Measurements from ENCODE around the gene TOX2. TPM values are rescaled to one million over a fixed set of nuclear protein-coding genes. Genes with fewer than 3 reads are reported as not detected.

TOX2 gene
- total RNA-seq, 2 donors from 2014 or later = 4.0 to 6.1 TPM

DNA sequence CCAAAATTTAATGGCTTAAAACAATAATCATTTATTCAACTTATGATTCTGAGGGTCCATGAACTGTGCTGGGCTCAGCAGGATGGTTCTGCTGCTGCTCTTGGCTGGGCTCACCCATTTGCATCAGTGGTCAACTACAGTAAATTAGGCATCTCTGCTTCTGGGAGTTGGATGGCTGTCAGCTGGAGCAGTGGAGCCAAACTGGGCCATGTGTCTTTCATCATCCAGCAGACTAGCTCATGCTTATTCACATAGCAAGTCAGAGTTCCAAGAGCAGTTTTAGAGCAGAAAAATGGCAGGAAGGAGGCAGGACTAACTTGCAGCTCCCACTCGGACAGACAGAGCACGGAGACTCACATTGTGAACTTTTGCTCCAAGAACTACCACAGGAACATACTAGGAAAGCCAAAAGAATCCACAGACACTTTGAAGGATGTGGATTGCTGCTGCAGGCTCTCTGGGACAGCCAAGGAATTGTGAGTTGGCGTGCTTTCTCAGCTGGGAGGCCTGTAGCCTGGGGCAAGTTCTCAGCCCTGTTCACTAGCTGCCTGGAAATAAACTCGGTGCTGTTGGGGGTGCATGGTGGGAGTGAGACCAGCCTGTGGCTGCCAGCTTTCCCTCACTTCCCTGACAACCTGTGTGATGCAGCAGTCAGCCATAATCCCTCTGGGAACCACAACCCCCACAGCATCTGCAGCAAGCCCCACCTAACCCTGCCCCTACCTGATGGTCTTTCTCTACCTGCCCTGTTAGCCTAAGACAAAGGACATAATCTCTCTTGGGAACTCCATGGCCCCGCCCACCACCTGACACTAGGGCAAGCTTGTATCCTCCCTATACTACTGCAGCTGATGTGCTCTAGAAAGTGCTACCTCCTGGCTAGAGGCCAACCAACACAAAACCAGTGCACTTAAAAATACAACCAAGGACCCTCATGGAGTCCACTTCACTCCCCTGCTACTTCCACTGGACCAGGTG lies 143.3 kb downstream of the TOX2 start:
- intact Hi-C loops (cut with DNase I) = no loop called here
- DNase-seq = no peak
- TF ChIP-seq, protein P1, sequence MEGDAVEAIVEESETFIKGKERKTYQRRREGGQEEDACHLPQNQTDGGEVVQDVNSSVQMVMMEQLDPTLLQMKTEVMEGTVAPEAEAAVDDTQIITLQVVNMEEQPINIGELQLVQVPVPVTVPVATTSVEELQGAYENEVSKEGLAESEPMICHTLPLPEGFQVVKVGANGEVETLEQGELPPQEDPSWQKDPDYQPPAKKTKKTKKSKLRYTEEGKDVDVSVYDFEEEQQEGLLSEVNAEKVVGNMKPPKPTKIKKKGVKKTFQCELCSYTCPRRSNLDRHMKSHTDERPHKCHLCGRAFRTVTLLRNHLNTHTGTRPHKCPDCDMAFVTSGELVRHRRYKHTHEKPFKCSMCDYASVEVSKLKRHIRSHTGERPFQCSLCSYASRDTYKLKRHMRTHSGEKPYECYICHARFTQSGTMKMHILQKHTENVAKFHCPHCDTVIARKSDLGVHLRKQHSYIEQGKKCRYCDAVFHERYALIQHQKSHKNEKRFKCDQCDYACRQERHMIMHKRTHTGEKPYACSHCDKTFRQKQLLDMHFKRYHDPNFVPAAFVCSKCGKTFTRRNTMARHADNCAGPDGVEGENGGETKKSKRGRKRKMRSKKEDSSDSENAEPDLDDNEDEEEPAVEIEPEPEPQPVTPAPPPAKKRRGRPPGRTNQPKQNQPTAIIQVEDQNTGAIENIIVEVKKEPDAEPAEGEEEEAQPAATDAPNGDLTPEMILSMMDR (IDR thresholded peaks at IDR 0.05) = no peak
- Histone ChIP-seq H3K4me1 (no peaks in the 10 kb centered on the region), H3K9ac (ENCODE audit: low read depth in 2 of 2, low read length in 2 of 2) (no peak overlapping the region), H3K36me3 (no peaks in the 10 kb centered on the region), H3K27me3 (no peaks in the 10 kb centered on the region), H3K4me3 (no peak overlapping the region), H3K27ac (no peak overlapping the region), H3K9me3 (no peaks in the 10 kb centered on the region)

DNA sequence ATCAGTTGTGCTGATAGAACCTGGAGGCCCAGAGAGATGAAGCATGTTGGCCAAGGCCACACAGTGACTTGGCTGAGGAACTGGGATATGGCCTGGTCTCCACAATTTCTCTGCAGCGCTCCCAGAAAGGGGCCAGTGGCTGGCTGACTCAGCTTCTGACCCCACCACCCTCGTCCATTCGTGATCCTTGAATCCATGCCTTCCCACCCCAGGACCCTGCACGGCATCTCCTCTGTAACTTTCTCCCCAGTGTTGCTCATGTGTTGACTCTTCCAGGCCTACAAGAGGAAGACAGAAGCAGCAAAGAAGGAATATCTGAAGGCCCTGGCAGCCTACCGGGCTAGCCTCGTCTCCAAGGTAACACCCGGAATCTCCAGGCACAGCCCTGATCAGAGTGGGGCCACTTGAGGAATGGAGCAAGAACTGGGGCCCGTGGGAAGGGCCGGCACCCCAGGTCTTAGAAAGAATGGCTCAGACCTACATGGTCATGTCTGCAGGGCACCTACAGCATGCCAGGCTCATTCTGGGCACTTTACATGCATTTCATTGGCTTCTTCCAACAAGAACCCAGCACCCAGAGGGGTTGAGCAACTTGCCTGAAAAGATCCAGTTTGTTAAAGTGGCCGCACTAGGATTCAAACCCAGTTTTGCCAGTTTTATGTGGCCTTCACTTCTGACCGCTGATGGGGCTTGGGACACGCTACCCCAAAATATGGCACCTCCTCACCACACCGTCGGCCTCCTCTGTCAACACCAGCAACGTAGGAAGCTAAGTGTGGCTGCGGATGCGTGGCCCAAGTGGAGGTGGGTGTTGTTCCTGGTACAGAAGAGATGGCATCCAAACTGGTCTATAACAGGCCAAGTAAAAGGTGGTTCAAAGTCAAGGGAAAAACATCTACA lies 150.1 kb downstream of the TOX2 start:
- Histone ChIP-seq H3K4me3 (no peak overlapping the region), H3K4me1 (no peaks in the 10 kb centered on the region), H3K27ac (no peak overlapping the region), H3K9ac (ENCODE audit: low read depth in 2 of 2, low read length in 2 of 2) (no peak overlapping the region), H3K36me3 (no peaks in the 10 kb centered on the region), H3K9me3 (no peaks in the 10 kb centered on the region), H3K27me3 (no peaks in the 10 kb centered on the region)
- no peak for DNase-seq
- intact Hi-C loops (cut with DNase I) = no loop called here
- TF ChIP-seq, protein P1 (IDR thresholded peaks at IDR 0.05) = no peak

DNA sequence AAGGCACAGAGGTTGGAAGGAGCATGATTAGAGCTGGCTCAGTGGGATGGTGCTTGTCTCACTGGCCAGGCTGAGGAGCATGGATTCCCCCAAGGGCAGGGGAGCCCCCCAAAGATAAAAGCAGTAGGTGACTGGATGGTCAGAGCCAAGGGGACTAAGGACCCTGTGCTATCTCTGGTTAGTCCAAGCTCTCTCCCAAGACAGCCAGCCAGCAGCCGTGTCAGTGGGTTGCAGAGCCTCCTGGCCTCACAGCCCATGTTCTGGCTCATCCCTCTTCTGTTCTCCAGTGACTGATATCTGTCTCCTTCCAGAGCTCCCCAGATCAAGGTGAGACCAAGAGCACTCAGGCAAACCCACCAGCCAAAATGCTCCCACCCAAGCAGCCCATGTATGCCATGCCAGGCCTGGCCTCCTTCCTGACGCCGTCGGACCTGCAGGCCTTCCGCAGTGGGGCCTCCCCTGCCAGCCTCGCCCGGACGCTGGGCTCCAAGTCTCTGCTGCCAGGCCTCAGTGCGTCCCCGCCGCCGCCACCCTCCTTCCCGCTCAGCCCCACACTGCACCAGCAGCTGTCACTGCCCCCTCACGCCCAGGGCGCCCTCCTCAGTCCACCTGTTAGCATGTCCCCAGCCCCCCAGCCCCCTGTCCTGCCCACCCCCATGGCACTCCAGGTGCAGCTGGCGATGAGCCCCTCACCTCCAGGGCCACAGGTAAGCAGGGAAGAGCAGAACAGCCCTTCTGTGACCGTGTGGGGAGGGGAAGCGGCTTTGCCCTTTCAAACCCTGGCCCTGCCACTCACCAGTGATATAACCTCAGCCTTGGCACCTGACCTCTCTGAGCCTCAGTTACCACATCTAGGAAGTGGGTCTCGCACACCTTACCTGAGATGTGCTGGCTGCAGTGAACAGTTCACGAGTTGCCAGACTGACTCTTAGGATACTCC lies 151.0 kb downstream of the TOX2 start:
- Histone ChIP-seq H3K9ac (ENCODE audit: low read depth in 2 of 2, low read length in 2 of 2) (no peak overlapping the region), H3K36me3 (no peaks in the 10 kb centered on the region), H3K9me3 (no peaks in the 10 kb centered on the region), H3K4me1 (no peaks in the 10 kb centered on the region), H3K27ac (no peak overlapping the region), H3K27me3 (no peaks in the 10 kb centered on the region), H3K4me3 (no peak overlapping the region)
- DNase-seq = no peak
- intact Hi-C loops (cut with DNase I) = no loop called here
- TF ChIP-seq, protein P1 (IDR thresholded peaks at IDR 0.05) = no peak

DNA sequence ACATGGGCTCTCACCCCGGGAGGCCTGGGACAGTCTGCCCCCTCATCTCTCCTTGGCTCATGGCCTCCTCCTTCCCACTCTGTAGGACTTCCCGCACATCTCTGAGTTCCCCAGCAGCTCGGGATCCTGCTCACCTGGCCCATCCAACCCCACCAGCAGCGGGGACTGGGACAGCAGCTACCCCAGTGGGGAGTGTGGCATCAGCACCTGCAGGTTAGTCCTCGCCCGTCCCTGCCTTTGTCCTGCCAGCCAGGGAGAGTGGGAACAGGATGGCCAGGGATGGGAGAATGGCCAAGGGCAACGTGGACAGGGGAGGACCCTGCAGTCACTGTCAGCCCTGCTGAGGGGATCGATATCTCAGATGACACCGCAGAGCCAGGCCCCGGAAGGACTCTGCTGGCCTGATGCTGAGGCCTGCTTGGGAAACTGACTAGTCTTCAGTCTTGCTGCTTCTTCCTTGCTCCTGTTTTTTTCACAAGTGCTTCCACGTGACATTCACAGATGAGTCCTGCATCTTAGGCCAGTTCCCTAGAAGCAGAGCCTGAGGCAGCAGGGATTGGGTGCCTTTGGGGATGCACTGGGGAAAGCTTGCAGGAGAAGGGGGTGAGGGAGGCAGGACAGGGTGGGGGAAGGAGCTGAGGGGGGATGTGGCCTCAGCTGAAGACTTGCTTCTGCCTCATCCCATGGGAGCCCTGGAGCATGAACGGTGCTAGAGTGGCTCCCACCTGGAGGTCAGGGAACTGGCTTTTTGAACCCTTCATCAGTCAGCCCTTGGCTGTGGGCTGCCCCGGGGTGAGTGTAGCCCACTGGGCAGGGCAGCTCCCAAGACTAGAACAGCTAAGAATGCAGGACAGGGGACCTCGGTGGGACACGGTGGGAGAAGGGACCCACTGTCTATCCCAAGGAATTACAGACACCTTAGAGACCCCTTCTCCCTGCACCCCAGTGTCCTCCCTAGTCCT lies 152.3 kb downstream of the TOX2 start:
- Histone ChIP-seq H3K9me3 (no peaks in the 10 kb centered on the region), H3K9ac (ENCODE audit: low read depth in 2 of 2, low read length in 2 of 2) (no peak overlapping the region), H3K27me3 (no peaks in the 10 kb centered on the region), H3K36me3 (no peaks in the 10 kb centered on the region), H3K4me1 (no peaks in the 10 kb centered on the region), H3K4me3 (no peak overlapping the region), H3K27ac (no peak overlapping the region)
- TF ChIP-seq, protein P1 (IDR thresholded peaks at IDR 0.05) = no peak
- DNase-seq = no peak
- intact Hi-C loops (cut with DNase I) = no loop called here
